GM23338 (cell line): ENCODE results near the gene TMEM92. TPM values are rescaled to one million over a fixed set of nuclear protein-coding genes. Genes with fewer than 3 reads are reported as not detected.

Experiments used
- ATAC-seq: fragments of 200-7000 bp; cut with Tn5 transposase; 3 replicates; pipeline ENCODE4 v1.9.1; 2020
- DNase-seq: peaks from one replicate; pipeline ENCODE4 v3.0.0-alpha.2; 2015; ENCODE audit warnings: low spot score
- H2AFZ ChIP-seq: fragments of 200-600 bp; sonication (generic); 2 replicates; pipeline ENCODE4 v1.8.0; 2016; ENCODE audit warnings: antibody characterized with exemption, mild to moderate bottlenecking, moderate library complexity
- H3F3A ChIP-seq: fragments of 200-600 bp; sonication (generic); replicated peaks from 2 replicates; pipeline ENCODE4 v1.8.0; 2017; ENCODE audit warnings: antibody characterized with exemption, mixed run types, low read depth
- H3K27ac ChIP-seq: fragments of 200-600 bp; sonication (generic); 2 replicates; pipeline ENCODE4 v1.6.1; 2016; ENCODE audit warnings: low read depth
- H3K27me3 ChIP-seq: fragments of 200-600 bp; sonication (generic); 2 replicates; pipeline ENCODE4 v1.8.0; 2016; ENCODE audit warnings: mild to moderate bottlenecking, mixed run types, moderate library complexity; ENCODE audit not compliant: insufficient read depth
- H3K36me3 ChIP-seq: fragments of 200-600 bp; sonication (generic); 2 replicates; pipeline ENCODE4 v1.8.0; 2016; ENCODE audit warnings: mild to moderate bottlenecking; ENCODE audit not compliant: insufficient read depth
- H3K4me1 ChIP-seq: fragments of 200-600 bp; sonication (generic); 2 replicates; pipeline ENCODE4 v1.8.0; 2016; ENCODE audit warnings: mild to moderate bottlenecking, moderate library complexity; ENCODE audit not compliant: insufficient read depth
- H3K4me2 ChIP-seq: fragments of 200-600 bp; sonication (generic); 2 replicates; pipeline ENCODE4 v1.7.1; 2017; ENCODE audit warnings: mixed run types
- H3K4me3 ChIP-seq: fragments of 200-600 bp; sonication (generic); 2 replicates; pipeline ENCODE4 v1.6.1; 2016; ENCODE audit warnings: mixed run types
- H3K79me2 ChIP-seq: fragments of 200-600 bp; sonication (generic); replicated peaks from 2 replicates; pipeline ENCODE4 v1.8.0; 2017; ENCODE audit warnings: mild to moderate bottlenecking; ENCODE audit not compliant: insufficient read depth
- H3K9me2 ChIP-seq: fragments of 200-600 bp; sonication (generic); 2 replicates; pipeline ENCODE4 v1.8.0; 2017; ENCODE audit not compliant: insufficient read depth
- H4K20me1 ChIP-seq: fragments of 200-600 bp; sonication (generic); replicated peaks from 2 replicates; pipeline ENCODE4 v1.8.0; 2017; ENCODE audit warnings: mild to moderate bottlenecking; ENCODE audit not compliant: insufficient read depth
- H3K27ac Mint-ChIP-seq: 2 replicates; pipeline ENCODE4 v1.8.0; 2020; ENCODE audit warnings: inconsistent platforms, mild to moderate bottlenecking, moderate library complexity, mixed read lengths
- H3K27me3 Mint-ChIP-seq: 3 replicates; pipeline ENCODE4 v1.8.0; 2022; ENCODE audit warnings: low read depth, mild to moderate bottlenecking, moderate library complexity, mixed read lengths, inconsistent platforms; ENCODE audit not compliant: insufficient read depth, poor library complexity
- H3K36me3 Mint-ChIP-seq: 3 replicates; pipeline ENCODE4 v1.8.0; 2021; ENCODE audit warnings: low read depth, mild to moderate bottlenecking, inconsistent platforms, moderate library complexity, mixed read lengths
- H3K4me1 Mint-ChIP-seq: 3 replicates; pipeline ENCODE4 v1.8.0; 2020; ENCODE audit warnings: mild to moderate bottlenecking, inconsistent platforms, mixed read lengths
- H3K4me3 Mint-ChIP-seq: 3 replicates; pipeline ENCODE4 v1.8.0; 2021; ENCODE audit warnings: moderate library complexity, mild to moderate bottlenecking, inconsistent platforms, mixed read lengths
- H3K9me3 Mint-ChIP-seq: 3 replicates; pipeline ENCODE4 v1.8.0; 2020; ENCODE audit warnings: moderate library complexity, mild to moderate bottlenecking, inconsistent platforms, mixed read lengths
- CREB1 ChIP-seq: fragments of 250-450 bp; sonication (Bioruptor Pico); IDR thresholded peaks from 2 replicates; pipeline ENCODE4 v1.5.0; 2020; ENCODE audit warnings: low read depth, mild to moderate bottlenecking, moderate library complexity
- EZH2 ChIP-seq: fragments of 200-600 bp; sonication (generic); IDR thresholded peaks from one replicate; pipeline ENCODE4 v1.8.0; 2017; ENCODE audit warnings: antibody characterized with exemption, mild to moderate bottlenecking, low read depth; ENCODE audit not compliant: unreplicated experiment
- EZH2phosphoT487 ChIP-seq: fragments of 200-600 bp; sonication (generic); IDR thresholded peaks from one replicate; pipeline ENCODE4 v1.8.1; 2018; ENCODE audit warnings: antibody characterized with exemption; ENCODE audit not compliant: unreplicated experiment
- JUNB ChIP-seq: IDR thresholded peaks from one replicate; pipeline ENCODE4 v1.6.1; 2016; ENCODE audit warnings: antibody characterized with exemption; ENCODE audit not compliant: unreplicated experiment
- NANOG ChIP-seq: IDR thresholded peaks from 2 replicates; pipeline ENCODE4 v1.6.1; 2016; ENCODE audit warnings: antibody characterized with exemption, borderline replicate concordance
- POLR2AphosphoS5 ChIP-seq: IDR thresholded peaks from 2 replicates; pipeline ENCODE4 v1.6.1; 2016; ENCODE audit warnings: antibody characterized with exemption, low read depth
- STAT1 ChIP-seq: IDR thresholded peaks from one replicate; pipeline ENCODE4 v1.6.1; 2016; ENCODE audit warnings: antibody characterized with exemption; ENCODE audit not compliant: unreplicated experiment
- ZNF114 ChIP-seq: fragments of 250-450 bp; sonication (Bioruptor Pico); IDR thresholded peaks from 2 replicates; pipeline ENCODE4 v1.5.0; 2020; ENCODE audit warnings: mild to moderate bottlenecking, moderate library complexity
- ZNF331 ChIP-seq: fragments of 250-450 bp; sonication (Bioruptor Pico); IDR thresholded peaks from 2 replicates; pipeline ENCODE4 v1.5.0; 2020; ENCODE audit warnings: low read depth, mild to moderate bottlenecking, moderate library complexity
- polyA plus RNA-seq: library from polyadenylated mRNA; unstranded; fragments of >200 nt; fragmentation: Nextera tagmentation; extraction: Ambion mirVana; gene quantifications from 2 replicates; pipeline ENCODE4 v1.2.1, GENCODE V29; 2016
- total RNA-seq: library from RNA; depleted of rRNA; stranded (reverse); fragments of >200 nt; shearing (Covaris generic); gene quantifications from 2 replicates; pipeline ENCODE4 v1.2.3, GENCODE V29; 2014
- TF ChIP-seq, protein P1 (sequence below), 2 experiments: fragments of 200-600 bp in 1 of 2; sonication (generic) in 1 of 2; conservative IDR thresholded peaks; 2 replicates each; pipeline versions ENCODE4 v1.5.1 to v1.6.1; 2016 to 2017; ENCODE audit warnings: antibody characterized with exemption in 2 of 2, low read depth in 2 of 2, mild to moderate bottlenecking in 2 of 2, moderate library complexity in 1 of 2
- TF ChIP-seq, protein P2 (sequence below): fragments of 250-450 bp; sonication (Bioruptor Pico); IDR thresholded peaks from 2 replicates; pipeline ENCODE4 v1.5.0; 2020; ENCODE audit warnings: mild to moderate bottlenecking, moderate library complexity
- TF ChIP-seq, protein P3 (sequence below): IDR thresholded peaks from one replicate; pipeline ENCODE4 v1.6.1; 2018; ENCODE audit warnings: antibody characterized with exemption; ENCODE audit not compliant: unreplicated experiment
- TF ChIP-seq, protein P4 (sequence below): IDR thresholded peaks from 2 replicates; pipeline ENCODE4 v1.6.1; 2016; ENCODE audit warnings: antibody characterized with exemption

Gene TMEM92
- total and polyA plus RNA-seq, 2 experiments from 2014 or later, result 9.7 to 18.4 TPM

DNA sequence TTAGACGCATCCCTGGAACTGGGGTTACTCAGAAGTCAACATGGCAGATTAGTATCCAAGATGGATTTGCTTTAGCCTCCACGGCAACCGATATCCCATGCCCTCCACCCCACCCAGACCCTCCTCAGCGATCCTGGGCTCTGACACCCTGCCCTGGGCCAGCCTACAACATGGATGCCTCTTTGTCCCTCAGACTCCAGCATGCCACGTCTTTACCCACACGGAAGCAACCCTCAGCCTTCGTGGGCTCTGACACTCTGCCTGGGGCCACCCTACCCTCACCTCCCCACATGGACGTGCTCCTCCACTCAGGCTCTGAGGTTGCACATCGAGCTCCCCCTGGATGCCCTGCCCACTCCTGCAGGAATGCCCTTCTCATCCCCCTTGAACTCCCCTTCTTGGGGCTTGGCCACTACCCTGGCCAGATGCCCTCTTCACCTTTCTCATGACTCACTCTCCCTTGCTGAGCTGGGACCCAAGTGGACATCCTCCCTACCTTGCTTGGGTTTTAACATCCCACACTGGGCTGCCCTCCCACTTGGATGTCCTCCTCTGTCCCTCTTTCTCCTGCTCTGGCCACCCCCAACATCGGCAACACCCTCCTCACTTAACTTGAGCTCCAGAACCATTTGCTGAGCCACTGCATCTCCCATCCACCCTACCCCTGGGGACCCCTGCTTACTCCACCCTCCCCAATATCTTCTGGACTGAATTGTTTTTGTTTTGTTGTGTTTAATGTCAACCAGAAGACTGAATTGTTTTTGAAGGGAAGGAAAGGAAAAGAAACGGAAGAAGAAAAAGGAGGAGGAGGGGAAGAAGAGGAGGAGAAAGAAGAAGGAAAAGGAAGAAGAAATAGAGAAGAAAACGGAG lies 18.3 kb upstream of the TMEM92 start:
- no peak overlapping the region; the same call in 2 of the 3 replicates for H3K4me3 Mint-ChIP-seq
- Histone ChIP-seq H3K9me2 (no peaks in the 10 kb centered on the region), H3K4me1 (no peaks in the 10 kb centered on the region; the same call in 1 of the 2 replicates), H2AFZ (no peak overlapping the region), H3K27me3 (no peaks in the 10 kb centered on the region), H3K4me2 (no peak overlapping the region), H4K20me1 (no peaks in the 10 kb centered on the region), H3F3A (no peaks in the 10 kb centered on the region), H3K27ac (no peak overlapping the region), H3K4me3 (no peak overlapping the region), H3K79me2 (no peaks in the 10 kb centered on the region), H3K36me3 (no peaks in the 10 kb centered on the region)
- H3K36me3 Mint-ChIP-seq, result no peaks in the 10 kb centered on the region
- no peak overlapping the region for H3K27ac Mint-ChIP-seq
- TF ChIP-seq, protein P1, sequence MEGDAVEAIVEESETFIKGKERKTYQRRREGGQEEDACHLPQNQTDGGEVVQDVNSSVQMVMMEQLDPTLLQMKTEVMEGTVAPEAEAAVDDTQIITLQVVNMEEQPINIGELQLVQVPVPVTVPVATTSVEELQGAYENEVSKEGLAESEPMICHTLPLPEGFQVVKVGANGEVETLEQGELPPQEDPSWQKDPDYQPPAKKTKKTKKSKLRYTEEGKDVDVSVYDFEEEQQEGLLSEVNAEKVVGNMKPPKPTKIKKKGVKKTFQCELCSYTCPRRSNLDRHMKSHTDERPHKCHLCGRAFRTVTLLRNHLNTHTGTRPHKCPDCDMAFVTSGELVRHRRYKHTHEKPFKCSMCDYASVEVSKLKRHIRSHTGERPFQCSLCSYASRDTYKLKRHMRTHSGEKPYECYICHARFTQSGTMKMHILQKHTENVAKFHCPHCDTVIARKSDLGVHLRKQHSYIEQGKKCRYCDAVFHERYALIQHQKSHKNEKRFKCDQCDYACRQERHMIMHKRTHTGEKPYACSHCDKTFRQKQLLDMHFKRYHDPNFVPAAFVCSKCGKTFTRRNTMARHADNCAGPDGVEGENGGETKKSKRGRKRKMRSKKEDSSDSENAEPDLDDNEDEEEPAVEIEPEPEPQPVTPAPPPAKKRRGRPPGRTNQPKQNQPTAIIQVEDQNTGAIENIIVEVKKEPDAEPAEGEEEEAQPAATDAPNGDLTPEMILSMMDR (conservative IDR thresholded peaks at IDR 0.05; ENCODE audit: low read depth in 2 of 2), result no peak
- no peak for TF ChIP-seq STAT1
- no peak for TF ChIP-seq ZNF114 (CRISPR knock-in tag)
- TF ChIP-seq EZH2, result no peak
- TF ChIP-seq ZNF331 (CRISPR knock-in tag), result no peak
- TF ChIP-seq, protein P2, sequence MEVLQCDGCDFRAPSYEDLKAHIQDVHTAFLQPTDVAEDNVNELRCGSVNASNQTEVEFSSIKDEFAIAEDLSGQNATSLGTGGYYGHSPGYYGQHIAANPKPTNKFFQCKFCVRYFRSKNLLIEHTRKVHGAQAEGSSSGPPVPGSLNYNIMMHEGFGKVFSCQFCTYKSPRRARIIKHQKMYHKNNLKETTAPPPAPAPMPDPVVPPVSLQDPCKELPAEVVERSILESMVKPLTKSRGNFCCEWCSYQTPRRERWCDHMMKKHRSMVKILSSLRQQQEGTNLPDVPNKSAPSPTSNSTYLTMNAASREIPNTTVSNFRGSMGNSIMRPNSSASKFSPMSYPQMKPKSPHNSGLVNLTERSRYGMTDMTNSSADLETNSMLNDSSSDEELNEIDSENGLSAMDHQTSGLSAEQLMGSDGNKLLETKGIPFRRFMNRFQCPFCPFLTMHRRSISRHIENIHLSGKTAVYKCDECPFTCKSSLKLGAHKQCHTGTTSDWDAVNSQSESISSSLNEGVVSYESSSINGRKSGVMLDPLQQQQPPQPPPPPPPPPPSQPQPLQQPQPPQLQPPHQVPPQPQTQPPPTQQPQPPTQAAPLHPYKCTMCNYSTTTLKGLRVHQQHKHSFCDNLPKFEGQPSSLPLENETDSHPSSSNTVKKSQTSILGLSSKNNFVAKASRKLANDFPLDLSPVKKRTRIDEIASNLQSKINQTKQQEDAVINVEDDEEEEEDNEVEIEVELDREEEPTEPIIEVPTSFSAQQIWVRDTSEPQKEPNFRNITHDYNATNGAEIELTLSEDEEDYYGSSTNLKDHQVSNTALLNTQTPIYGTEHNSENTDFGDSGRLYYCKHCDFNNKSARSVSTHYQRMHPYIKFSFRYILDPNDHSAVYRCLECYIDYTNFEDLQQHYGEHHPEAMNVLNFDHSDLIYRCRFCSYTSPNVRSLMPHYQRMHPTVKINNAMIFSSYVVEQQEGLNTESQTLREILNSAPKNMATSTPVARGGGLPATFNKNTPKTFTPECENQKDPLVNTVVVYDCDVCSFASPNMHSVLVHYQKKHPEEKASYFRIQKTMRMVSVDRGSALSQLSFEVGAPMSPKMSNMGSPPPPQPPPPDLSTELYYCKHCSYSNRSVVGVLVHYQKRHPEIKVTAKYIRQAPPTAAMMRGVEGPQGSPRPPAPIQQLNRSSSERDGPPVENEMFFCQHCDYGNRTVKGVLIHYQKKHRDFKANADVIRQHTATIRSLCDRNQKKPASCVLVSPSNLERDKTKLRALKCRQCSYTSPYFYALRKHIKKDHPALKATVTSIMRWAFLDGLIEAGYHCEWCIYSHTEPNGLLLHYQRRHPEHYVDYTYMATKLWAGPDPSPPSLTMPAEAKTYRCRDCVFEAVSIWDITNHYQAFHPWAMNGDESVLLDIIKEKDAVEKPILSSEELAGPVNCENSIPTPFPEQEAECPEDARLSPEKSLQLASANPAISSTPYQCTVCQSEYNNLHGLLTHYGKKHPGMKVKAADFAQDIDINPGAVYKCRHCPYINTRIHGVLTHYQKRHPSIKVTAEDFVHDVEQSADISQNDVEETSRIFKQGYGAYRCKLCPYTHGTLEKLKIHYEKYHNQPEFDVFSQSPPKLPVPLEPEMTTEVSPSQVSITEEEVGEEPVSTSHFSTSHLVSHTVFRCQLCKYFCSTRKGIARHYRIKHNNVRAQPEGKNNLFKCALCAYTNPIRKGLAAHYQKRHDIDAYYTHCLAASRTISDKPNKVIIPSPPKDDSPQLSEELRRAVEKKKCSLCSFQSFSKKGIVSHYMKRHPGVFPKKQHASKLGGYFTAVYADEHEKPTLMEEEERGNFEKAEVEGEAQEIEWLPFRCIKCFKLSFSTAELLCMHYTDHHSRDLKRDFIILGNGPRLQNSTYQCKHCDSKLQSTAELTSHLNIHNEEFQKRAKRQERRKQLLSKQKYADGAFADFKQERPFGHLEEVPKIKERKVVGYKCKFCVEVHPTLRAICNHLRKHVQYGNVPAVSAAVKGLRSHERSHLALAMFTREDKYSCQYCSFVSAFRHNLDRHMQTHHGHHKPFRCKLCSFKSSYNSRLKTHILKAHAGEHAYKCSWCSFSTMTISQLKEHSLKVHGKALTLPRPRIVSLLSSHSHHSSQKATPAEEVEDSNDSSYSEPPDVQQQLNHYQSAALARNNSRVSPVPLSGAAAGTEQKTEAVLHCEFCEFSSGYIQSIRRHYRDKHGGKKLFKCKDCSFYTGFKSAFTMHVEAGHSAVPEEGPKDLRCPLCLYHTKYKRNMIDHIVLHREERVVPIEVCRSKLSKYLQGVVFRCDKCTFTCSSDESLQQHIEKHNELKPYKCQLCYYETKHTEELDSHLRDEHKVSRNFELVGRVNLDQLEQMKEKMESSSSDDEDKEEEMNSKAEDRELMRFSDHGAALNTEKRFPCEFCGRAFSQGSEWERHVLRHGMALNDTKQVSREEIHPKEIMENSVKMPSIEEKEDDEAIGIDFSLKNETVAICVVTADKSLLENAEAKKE (CRISPR knock-in tag), result no peak
- TF ChIP-seq, protein P3, sequence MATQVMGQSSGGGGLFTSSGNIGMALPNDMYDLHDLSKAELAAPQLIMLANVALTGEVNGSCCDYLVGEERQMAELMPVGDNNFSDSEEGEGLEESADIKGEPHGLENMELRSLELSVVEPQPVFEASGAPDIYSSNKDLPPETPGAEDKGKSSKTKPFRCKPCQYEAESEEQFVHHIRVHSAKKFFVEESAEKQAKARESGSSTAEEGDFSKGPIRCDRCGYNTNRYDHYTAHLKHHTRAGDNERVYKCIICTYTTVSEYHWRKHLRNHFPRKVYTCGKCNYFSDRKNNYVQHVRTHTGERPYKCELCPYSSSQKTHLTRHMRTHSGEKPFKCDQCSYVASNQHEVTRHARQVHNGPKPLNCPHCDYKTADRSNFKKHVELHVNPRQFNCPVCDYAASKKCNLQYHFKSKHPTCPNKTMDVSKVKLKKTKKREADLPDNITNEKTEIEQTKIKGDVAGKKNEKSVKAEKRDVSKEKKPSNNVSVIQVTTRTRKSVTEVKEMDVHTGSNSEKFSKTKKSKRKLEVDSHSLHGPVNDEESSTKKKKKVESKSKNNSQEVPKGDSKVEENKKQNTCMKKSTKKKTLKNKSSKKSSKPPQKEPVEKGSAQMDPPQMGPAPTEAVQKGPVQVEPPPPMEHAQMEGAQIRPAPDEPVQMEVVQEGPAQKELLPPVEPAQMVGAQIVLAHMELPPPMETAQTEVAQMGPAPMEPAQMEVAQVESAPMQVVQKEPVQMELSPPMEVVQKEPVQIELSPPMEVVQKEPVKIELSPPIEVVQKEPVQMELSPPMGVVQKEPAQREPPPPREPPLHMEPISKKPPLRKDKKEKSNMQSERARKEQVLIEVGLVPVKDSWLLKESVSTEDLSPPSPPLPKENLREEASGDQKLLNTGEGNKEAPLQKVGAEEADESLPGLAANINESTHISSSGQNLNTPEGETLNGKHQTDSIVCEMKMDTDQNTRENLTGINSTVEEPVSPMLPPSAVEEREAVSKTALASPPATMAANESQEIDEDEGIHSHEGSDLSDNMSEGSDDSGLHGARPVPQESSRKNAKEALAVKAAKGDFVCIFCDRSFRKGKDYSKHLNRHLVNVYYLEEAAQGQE, result no peak
- TF ChIP-seq JUNB, result no peak
- TF ChIP-seq POLR2AphosphoS5, result no peak
- no peak for TF ChIP-seq CREB1
- TF ChIP-seq, protein P4, sequence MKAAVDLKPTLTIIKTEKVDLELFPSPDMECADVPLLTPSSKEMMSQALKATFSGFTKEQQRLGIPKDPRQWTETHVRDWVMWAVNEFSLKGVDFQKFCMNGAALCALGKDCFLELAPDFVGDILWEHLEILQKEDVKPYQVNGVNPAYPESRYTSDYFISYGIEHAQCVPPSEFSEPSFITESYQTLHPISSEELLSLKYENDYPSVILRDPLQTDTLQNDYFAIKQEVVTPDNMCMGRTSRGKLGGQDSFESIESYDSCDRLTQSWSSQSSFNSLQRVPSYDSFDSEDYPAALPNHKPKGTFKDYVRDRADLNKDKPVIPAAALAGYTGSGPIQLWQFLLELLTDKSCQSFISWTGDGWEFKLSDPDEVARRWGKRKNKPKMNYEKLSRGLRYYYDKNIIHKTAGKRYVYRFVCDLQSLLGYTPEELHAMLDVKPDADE, result no peak
- no peak for TF ChIP-seq EZH2phosphoT487
- no peak for TF ChIP-seq NANOG
- peaks cover 3% of the 10 kb centered on the region; the same call in 2 of the 3 replicates for H3K4me1 Mint-ChIP-seq
- no peak for ATAC-seq
- peaks cover 7% of the 10 kb centered on the region; the same call in 1 of the 3 replicates for H3K9me3 Mint-ChIP-seq
- H3K27me3 Mint-ChIP-seq, result peaks cover 12% of the 10 kb centered on the region
- DNase-seq, result no peak
